Erythroblast (primary cell): ENCODE results near the gene SPTLC3.

Source experiments
- GATA1 ChIP-seq: IDR thresholded peaks from 2 replicates; pipeline ENCODE4 v1.6.1; 2011; ENCODE audit warnings: low read depth, mild to moderate bottlenecking, control low read depth, low read length, moderate library complexity
- POLR2A ChIP-seq: IDR thresholded peaks from 2 replicates; pipeline ENCODE4 v1.6.1; 2011; ENCODE audit warnings: mild to moderate bottlenecking, low read length

DNA sequence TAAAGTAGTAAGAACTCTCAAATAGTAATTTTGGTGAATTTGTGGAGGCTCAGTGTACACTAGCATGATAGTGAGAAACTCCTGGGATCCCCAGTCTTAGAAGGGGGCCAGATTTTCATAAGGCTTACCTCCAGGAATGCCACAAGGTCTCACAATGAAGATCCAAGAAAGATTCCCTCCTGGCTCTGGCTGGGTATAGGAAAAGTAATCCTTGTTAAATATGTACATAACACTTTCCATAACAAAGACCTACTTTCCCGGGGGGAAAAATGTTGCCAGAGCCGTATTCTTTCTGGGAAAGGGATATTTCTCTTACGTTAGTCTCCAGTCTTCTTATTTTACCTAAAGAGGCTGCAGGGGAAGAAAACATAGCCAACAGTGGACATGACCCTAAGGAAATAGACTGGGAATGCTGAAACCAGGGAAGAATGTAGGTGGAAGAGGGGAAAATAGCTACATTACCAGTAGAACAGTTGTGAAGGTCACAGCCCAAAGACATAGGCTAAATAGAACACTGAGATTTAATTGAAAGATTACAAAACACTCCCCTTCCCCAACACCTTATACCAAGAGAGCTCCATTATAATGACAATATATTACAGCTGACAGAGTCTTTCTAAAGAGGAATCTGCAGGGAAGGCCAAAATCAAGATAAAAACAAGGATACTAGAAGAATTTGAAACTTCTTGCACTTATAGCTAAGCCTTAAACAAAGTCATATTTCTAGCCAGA lies 177.4 kb downstream of the SPTLC3 start:
- TF ChIP-seq GATA1 (no peak), POLR2A (no peak)
